CD4-positive, alpha-beta T cell (primary cell): ENCODE results near the gene MSI2. TPM values are rescaled to one million over a fixed set of nuclear protein-coding genes. Genes with fewer than 3 reads are reported as not detected.

ENCODE experiments used
- ATAC-seq: fragments of 200-7000 bp; cut with Tn5 transposase; one replicate; pipeline ENCODE4 v1.10.0; 2022; ENCODE audit warnings: mild to moderate bottlenecking; ENCODE audit not compliant: poor library complexity
- CTCF ChIA-PET: fragments of 350-600 bp; sonication (Branson Sonifier 250); formaldehyde crosslinking; loops from one replicate; lab custom pipeline; 2021; ENCODE audit warnings: antibody characterized with exemption, inconsistent platforms; lab: Charles Lee
- POLR2A ChIA-PET: fragments of 350-600 bp; sonication (Branson Sonifier 250); formaldehyde crosslinking; loops from one replicate; lab custom pipeline; 2021; ENCODE audit warnings: antibody characterized with exemption, inconsistent platforms; lab: Charles Lee
- DNase-seq, 14 experiments: peaks; one replicate each; pipeline ENCODE4 v3.0.0-alpha.2; 2013 to 2020; ENCODE audit warnings: mixed read lengths in 2 of 14
- H3K27ac ChIP-seq, 2 donors: one replicate each; pipeline versions ENCODE4 v1.5.1 to v1.7.0; 2013; ENCODE audit warnings: low read length in 2 of 2, low read depth in 1 of 2, mild to moderate bottlenecking in 1 of 2
- H3K27me3 ChIP-seq, 2 experiments: 1 replicate in 1 of 2; 2 replicates in 1 of 2; pipeline versions ENCODE4 v1.6.1 to v1.7.0; 2013; ENCODE audit warnings: low read length in 2 of 2, control low read depth in 1 of 2, mild to moderate bottlenecking in 1 of 2, moderate library complexity in 1 of 2; ENCODE audit not compliant: insufficient read depth in 2 of 2, control insufficient read depth in 1 of 2
- H3K36me3 ChIP-seq: one replicate; pipeline ENCODE4 v1.6.1; 2013; ENCODE audit warnings: low read length, control low read depth; ENCODE audit not compliant: insufficient read depth
- H3K4me1 ChIP-seq: one replicate; pipeline ENCODE4 v1.6.1; 2013; ENCODE audit warnings: low read length, control low read depth; ENCODE audit not compliant: insufficient read depth
- H3K4me3 ChIP-seq: one replicate; pipeline ENCODE4 v1.5.1; 2013; ENCODE audit warnings: mild to moderate bottlenecking, low read length, moderate library complexity
- H3K9me3 ChIP-seq, 2 experiments: 1 replicate in 1 of 2; 2 replicates in 1 of 2; pipeline versions ENCODE4 v1.6.1 to v1.7.0; 2013; ENCODE audit warnings: low read length in 2 of 2, mild to moderate bottlenecking in 2 of 2, control low read depth in 1 of 2, moderate library complexity in 1 of 2; ENCODE audit not compliant: control insufficient read depth in 1 of 2, insufficient read depth in 1 of 2
- H3K27ac Mint-ChIP-seq: one replicate; pipeline ENCODE4 v1.8.0; 2020; ENCODE audit warnings: mixed read lengths
- H3K27me3 Mint-ChIP-seq: one replicate; pipeline ENCODE4 v1.8.0; 2021; ENCODE audit warnings: mixed read lengths
- H3K36me3 Mint-ChIP-seq: one replicate; pipeline ENCODE4 v1.8.0; 2021; ENCODE audit warnings: low read depth, mixed read lengths
- H3K4me1 Mint-ChIP-seq: one replicate; pipeline ENCODE4 v1.8.0; 2021; ENCODE audit warnings: low read depth, mixed read lengths
- H3K4me3 Mint-ChIP-seq: one replicate; pipeline ENCODE4 v1.8.0; 2020; ENCODE audit warnings: mild to moderate bottlenecking, mixed read lengths
- H3K9me3 Mint-ChIP-seq: one replicate; pipeline ENCODE4 v1.8.0; 2020; ENCODE audit warnings: mixed read lengths
- intact Hi-C, 2 experiments: fragments of 100-400 bp; cut with DNase I in 1 of 2; cut with micrococcal nuclease in 1 of 2; formaldehyde crosslinking; loops; one replicate each; pipeline versions ENCODE4 v1.15.1 to v1.9.0; 2023 to 2025; cut with DNase I, micrococcal nuclease
- total RNA-seq, 174 experiments: library from RNA in 2 of 174; stranded (reverse) in 2 of 174; gene quantifications; one replicate each; pipeline ENCODE4 v1.2.3 and lab custom pipeline; 2021 to 2026
- TF ChIP-seq, protein P1 (sequence below): fragments of 200-600 bp; IDR thresholded peaks from one replicate; pipeline ENCODE4 v1.8.0; 2022; ENCODE audit warnings: antibody characterized with exemption, mild to moderate bottlenecking

MSI2 gene
- total RNA-seq, 2 experiments from 2014 or later = 129 to 132 TPM

DNA sequence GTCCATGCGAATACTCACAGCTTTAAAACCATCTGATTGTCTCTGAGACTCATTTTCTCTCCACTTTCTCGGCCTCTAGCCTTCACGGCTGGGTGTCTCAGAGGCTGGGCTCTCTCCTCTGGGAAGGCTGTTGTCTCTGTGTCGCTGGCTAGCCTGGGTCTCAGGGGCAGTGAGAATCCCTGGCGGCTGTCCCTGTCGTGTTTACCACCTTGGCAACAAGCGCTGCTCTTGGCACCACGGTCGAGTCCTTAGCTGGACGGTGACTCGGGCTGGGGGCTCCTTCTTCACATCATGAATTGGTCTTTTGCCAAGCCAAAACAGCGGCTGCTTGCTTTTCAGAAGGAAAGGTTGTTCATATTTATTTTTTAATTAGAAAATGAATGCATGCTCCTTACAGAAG is 81.1 kb downstream of the MSI2 start:
- Histone ChIP-seq H3K4me1 (peaks cover 3% of the 10 kb centered on the region), H3K9me3 (peaks cover 0 to 3% of the 10 kb centered on the region in 2 experiments), H3K27ac (no peak overlapping the region), H3K27me3 (no peaks in the 10 kb centered on the region), H3K36me3 (peaks cover 12% of the 10 kb centered on the region), H3K4me3 (no peak overlapping the region)
- TF ChIP-seq, protein P1, sequence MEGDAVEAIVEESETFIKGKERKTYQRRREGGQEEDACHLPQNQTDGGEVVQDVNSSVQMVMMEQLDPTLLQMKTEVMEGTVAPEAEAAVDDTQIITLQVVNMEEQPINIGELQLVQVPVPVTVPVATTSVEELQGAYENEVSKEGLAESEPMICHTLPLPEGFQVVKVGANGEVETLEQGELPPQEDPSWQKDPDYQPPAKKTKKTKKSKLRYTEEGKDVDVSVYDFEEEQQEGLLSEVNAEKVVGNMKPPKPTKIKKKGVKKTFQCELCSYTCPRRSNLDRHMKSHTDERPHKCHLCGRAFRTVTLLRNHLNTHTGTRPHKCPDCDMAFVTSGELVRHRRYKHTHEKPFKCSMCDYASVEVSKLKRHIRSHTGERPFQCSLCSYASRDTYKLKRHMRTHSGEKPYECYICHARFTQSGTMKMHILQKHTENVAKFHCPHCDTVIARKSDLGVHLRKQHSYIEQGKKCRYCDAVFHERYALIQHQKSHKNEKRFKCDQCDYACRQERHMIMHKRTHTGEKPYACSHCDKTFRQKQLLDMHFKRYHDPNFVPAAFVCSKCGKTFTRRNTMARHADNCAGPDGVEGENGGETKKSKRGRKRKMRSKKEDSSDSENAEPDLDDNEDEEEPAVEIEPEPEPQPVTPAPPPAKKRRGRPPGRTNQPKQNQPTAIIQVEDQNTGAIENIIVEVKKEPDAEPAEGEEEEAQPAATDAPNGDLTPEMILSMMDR = no peak
- H3K27me3 Mint-ChIP-seq = no peaks in the 10 kb centered on the region
- intact Hi-C loops = no loop called here
- no peak for ATAC-seq
- CTCF ChIA-PET = no interaction called here
- no peak for DNase-seq
- no peaks in the 10 kb centered on the region for H3K9me3 Mint-ChIP-seq
- peaks cover 56% of the 10 kb centered on the region for H3K4me1 Mint-ChIP-seq
- no peak overlapping the region for H3K4me3 Mint-ChIP-seq
- POLR2A ChIA-PET = no interaction called here
- peaks cover 18% of the 10 kb centered on the region for H3K36me3 Mint-ChIP-seq
- no peak overlapping the region for H3K27ac Mint-ChIP-seq

- CTCF ChIA-PET = interaction anchor here (1.2 kb wide), 1 partner anchor 95 kb away, joined by 6 read pairs; no protein-coding TSS in a partner anchor
- Mint-ChIP-seq H3K9me3 (no peaks in the 10 kb centered on the region), H3K4me3 (no peak overlapping the region), H3K27me3 (no peaks in the 10 kb centered on the region), H3K36me3 (peaks cover 16% of the 10 kb centered on the region), H3K4me1 (peaks cover 64% of the 10 kb centered on the region), H3K27ac (no peak overlapping the region)
- ATAC-seq = no peak
- peaks cover 12% of the 10 kb centered on the region for H3K36me3 ChIP-seq
- intact Hi-C loops = no loop called here
- peaks cover 3% of the 10 kb centered on the region for H3K4me1 ChIP-seq
- TF ChIP-seq, protein P1 = no peak
- no peak overlapping the region for H3K4me3 ChIP-seq
- H3K27ac ChIP-seq = no peak overlapping the region
- POLR2A ChIA-PET = interaction anchor here (1.3 kb wide), 1 partner anchor 13 kb away, joined by 3 read pairs; no protein-coding TSS in a partner anchor
- H3K27me3 ChIP-seq = no peaks in the 10 kb centered on the region
- peaks cover 0 to 3% of the 10 kb centered on the region in 2 experiments for H3K9me3 ChIP-seq
- DNase-seq = peak in 1 of 14 experiments; percentile 9
Observed at GRCh38 chr17:57338257-57338914, 82.1 kb downstream of the MSI2 start.

GRCh38 chr17:57340160-57340981 is 84.0 kb downstream of the MSI2 start:
- H3K27ac Mint-ChIP-seq = no peak overlapping the region
- peaks cover 66% of the 10 kb centered on the region for H3K4me1 Mint-ChIP-seq
- H3K4me3 ChIP-seq = no peak overlapping the region
- TF ChIP-seq, protein P1 = no peak
- CTCF ChIA-PET = no interaction called here
- peaks cover 16% of the 10 kb centered on the region for H3K36me3 ChIP-seq
- H3K9me3 Mint-ChIP-seq = no peaks in the 10 kb centered on the region
- peaks cover 3% of the 10 kb centered on the region for H3K4me1 ChIP-seq
- no peaks in the 10 kb centered on the region for H3K27me3 Mint-ChIP-seq
- DNase-seq (no peak), ATAC-seq (no peak)
- POLR2A ChIA-PET = no interaction called here
- no peak overlapping the region for H3K4me3 Mint-ChIP-seq
- intact Hi-C loops = no loop called here
- H3K9me3 ChIP-seq = peaks cover 0 to 3% of the 10 kb centered on the region in 2 experiments
- H3K27ac ChIP-seq = no peak overlapping the region
- H3K36me3 Mint-ChIP-seq = peaks cover 14% of the 10 kb centered on the region
- no peaks in the 10 kb centered on the region for H3K27me3 ChIP-seq
